ENCODE data around the gene TESK2.

Gene TESK2

DNA sequence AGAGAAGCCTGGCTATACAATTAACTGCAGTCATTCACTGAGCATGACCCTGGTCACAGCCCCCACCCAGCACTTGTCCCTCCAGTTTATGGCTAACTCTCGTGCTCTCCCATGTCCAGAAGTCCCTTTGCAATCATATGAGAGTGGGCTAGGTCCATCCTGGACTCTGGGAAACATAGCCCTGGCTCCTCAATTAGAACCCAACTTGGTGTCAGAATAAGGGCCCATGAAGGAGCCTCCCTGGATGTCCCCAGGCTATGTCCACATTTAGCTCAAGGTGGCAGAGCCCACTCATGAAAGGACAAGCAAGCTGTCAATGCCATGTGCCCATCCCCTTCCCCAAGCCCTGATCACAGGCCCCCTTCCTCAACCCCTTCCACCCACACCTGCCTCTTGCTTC, 191.7 kb downstream of the TESK2 start:
- DNase-seq, result no peak

GRCh38 chr1:45297666-45298356, 193.2 kb downstream of the TESK2 start:
- DNase-seq, result no peak
